Loucy (cell line): ENCODE measurements around the gene ABTB2.

Experiments
- H2AFZ ChIP-seq: fragments of 200-600 bp; sonication (generic); 2 replicates; pipeline ENCODE4 v1.6.0; 2016; ENCODE audit warnings: antibody characterized with exemption, mild to moderate bottlenecking, low read length, moderate library complexity
- H3F3A ChIP-seq: fragments of 200-600 bp; 2 replicates; pipeline ENCODE4 v1.6.0; 2016; ENCODE audit warnings: antibody characterized with exemption, low read depth, mild to moderate bottlenecking
- H3K27me3 ChIP-seq: fragments of 200-600 bp; sonication (generic); 2 replicates; pipeline ENCODE4 v1.6.1; 2014; ENCODE audit warnings: low read length, mild to moderate bottlenecking; ENCODE audit not compliant: insufficient read depth, poor library complexity, severe bottlenecking
- H3K36me3 ChIP-seq: fragments of 200-600 bp; sonication (generic); 2 replicates; pipeline ENCODE4 v1.6.1; 2016; ENCODE audit warnings: low read length; ENCODE audit not compliant: insufficient read depth
- H3K4me1 ChIP-seq: fragments of 200-600 bp; sonication (generic); 2 replicates; pipeline ENCODE4 v1.5.1; 2014; ENCODE audit warnings: low read length, mild to moderate bottlenecking; ENCODE audit not compliant: insufficient read depth, poor library complexity, severe bottlenecking
- H3K4me2 ChIP-seq: fragments of 200-600 bp; sonication (generic); 2 replicates; pipeline ENCODE4 v1.6.0; 2014; ENCODE audit warnings: antibody characterized with exemption, low read length, low read depth, mild to moderate bottlenecking; ENCODE audit not compliant: poor library complexity, severe bottlenecking
- H3K4me3 ChIP-seq: fragments of 200-600 bp; sonication (generic); 2 replicates; pipeline ENCODE4 v1.5.1; 2014; ENCODE audit warnings: low read length, mild to moderate bottlenecking, mixed read lengths; ENCODE audit not compliant: poor library complexity, severe bottlenecking
- H3K79me2 ChIP-seq: fragments of 200-600 bp; sonication (generic); 2 replicates; pipeline ENCODE4 v1.6.1; 2014; ENCODE audit warnings: low read length; ENCODE audit not compliant: insufficient read depth
- H3K9ac ChIP-seq: fragments of 200-600 bp; sonication (generic); 2 replicates; pipeline ENCODE4 v1.6.0; 2014; ENCODE audit warnings: mild to moderate bottlenecking, low read depth, low read length, moderate library complexity; ENCODE audit not compliant: poor library complexity, severe bottlenecking
- H3K9me2 ChIP-seq: fragments of 200-600 bp; sonication (generic); replicated peaks from 2 replicates; pipeline ENCODE4 v1.6.1; 2016; ENCODE audit warnings: low read depth, low read length, mixed read lengths
- H3K9me3 ChIP-seq: fragments of 200-600 bp; sonication (generic); 2 replicates; pipeline ENCODE4 v1.6.1; 2014; ENCODE audit warnings: mild to moderate bottlenecking, antibody characterized with exemption, low read length, low read depth; ENCODE audit not compliant: insufficient read depth
- H4K20me1 ChIP-seq: fragments of 200-600 bp; sonication (generic); 2 replicates; pipeline ENCODE4 v1.6.0; 2014; ENCODE audit warnings: antibody characterized with exemption, low read length, mild to moderate bottlenecking; ENCODE audit not compliant: insufficient read depth, poor library complexity, severe bottlenecking
- CTCF ChIP-seq: fragments of 200-600 bp; sonication (generic); conservative IDR thresholded peaks from 2 replicates; pipeline ENCODE4 v1.5.1; 2014; ENCODE audit warnings: mild to moderate bottlenecking, antibody characterized with exemption, low read length
- EZH2phosphoT487 ChIP-seq: fragments of 200-600 bp; IDR thresholded peaks from 2 replicates; pipeline ENCODE4 v1.6.1; 2018; ENCODE audit warnings: antibody characterized with exemption, mild to moderate bottlenecking, moderate library complexity, borderline replicate concordance

The ABTB2 gene

GRCh38 chr11:34179026-34179675, 178.7 kb downstream of the ABTB2 start:
- TF ChIP-seq EZH2phosphoT487 (no peak), CTCF (no peak)
- no peaks in the 10 kb centered on the region for H4K20me1 ChIP-seq
- no peak overlapping the region for H2AFZ ChIP-seq
- H3K9ac ChIP-seq = no peak overlapping the region
- H3K4me3 ChIP-seq = no peak overlapping the region
- no peaks in the 10 kb centered on the region for H3K9me3 ChIP-seq
- H3K27me3 ChIP-seq = no peaks in the 10 kb centered on the region
- no peaks in the 10 kb centered on the region for H3K36me3 ChIP-seq
- H3K4me2 ChIP-seq = no peak overlapping the region
- no peaks in the 10 kb centered on the region for H3F3A ChIP-seq
- no peaks in the 10 kb centered on the region for H3K79me2 ChIP-seq
- H3K4me1 ChIP-seq = peaks cover 25% of the 10 kb centered on the region
- no peaks in the 10 kb centered on the region for H3K9me2 ChIP-seq

GRCh38 chr11:34178209-34178821, 179.5 kb downstream of the ABTB2 start:
- Histone ChIP-seq H3K4me3 (no peak overlapping the region), H3K9ac (no peak overlapping the region), H3K9me2 (no peaks in the 10 kb centered on the region), H2AFZ (no peak overlapping the region), H3K27me3 (no peaks in the 10 kb centered on the region), H3K36me3 (no peaks in the 10 kb centered on the region), H4K20me1 (no peaks in the 10 kb centered on the region), H3K9me3 (no peaks in the 10 kb centered on the region), H3F3A (no peaks in the 10 kb centered on the region), H3K4me2 (no peak overlapping the region), H3K79me2 (no peaks in the 10 kb centered on the region), H3K4me1 (peaks cover 25% of the 10 kb centered on the region)
- TF ChIP-seq EZH2phosphoT487 (no peak), CTCF (no peak)

- H3K79me2 ChIP-seq = no peaks in the 10 kb centered on the region
- no peaks in the 10 kb centered on the region for H3K9me2 ChIP-seq
- H3F3A ChIP-seq = no peaks in the 10 kb centered on the region
- no peak overlapping the region for H3K9ac ChIP-seq
- TF ChIP-seq CTCF (no peak), EZH2phosphoT487 (no peak)
- no peak overlapping the region for H3K4me3 ChIP-seq
- H3K4me1 ChIP-seq = peaks cover 25% of the 10 kb centered on the region
- no peaks in the 10 kb centered on the region for H4K20me1 ChIP-seq
- no peaks in the 10 kb centered on the region for H3K27me3 ChIP-seq
- H3K9me3 ChIP-seq = no peaks in the 10 kb centered on the region
- no peak overlapping the region for H2AFZ ChIP-seq
- H3K36me3 ChIP-seq = no peaks in the 10 kb centered on the region
- H3K4me2 ChIP-seq = no peak overlapping the region
These were observed 181.0 kb downstream of the ABTB2 start for GRCh38 chr11:34176751-34177209.
